ENCODE measurements around the gene HGD.
"Not testable (repeated sequence)": the region's sequence is repeated elsewhere in the genome, so short reads cannot be mapped to it uniquely, and the experiment has no call there.

The HGD gene

GRCh38 chr3:120682095-120682681 lies at the start of gene HGD:
HGD (minus strand) TSS chr3:120682239; CDS start chr3:120682111, 128 bp downstream.
- FAIRE-seq = no peak

GRCh38 chr3:120730576-120731542 lies 48.8 kb upstream of the HGD start:
- no peak for FAIRE-seq

- no peak for FAIRE-seq
Observed at GRCh38 chr3:120726791-120727190, 44.8 kb upstream of the HGD start.

GRCh38 chr3:120719167-120719834 lies 37.3 kb upstream of the HGD start:
- not testable (repeated sequence) for FAIRE-seq

GRCh38 chr3:120713262-120713661 lies 31.2 kb upstream of the HGD start:
- FAIRE-seq = no peak

GRCh38 chr3:120710369-120710768 lies 28.3 kb upstream of the HGD start:
- no peak for FAIRE-seq

- no peak for FAIRE-seq
Observed at GRCh38 chr3:120708408-120708807, 26.4 kb upstream of the HGD start.

GRCh38 chr3:120706950-120707349 lies 24.9 kb upstream of the HGD start:
- FAIRE-seq = no peak

GRCh38 chr3:120705884-120706582 lies 24.0 kb upstream of the HGD start:
- FAIRE-seq = no peak

- no peak for FAIRE-seq
Observed at GRCh38 chr3:120699333-120699732, 17.3 kb upstream of the HGD start.

- no peak for FAIRE-seq
Observed at GRCh38 chr3:120693439-120694171, 11.6 kb upstream of the HGD start.

- FAIRE-seq = no peak
Observed at GRCh38 chr3:120689395-120689794, 7.4 kb upstream of the HGD start.

GRCh38 chr3:120688121-120688520 lies 6.1 kb upstream of the HGD start:
- FAIRE-seq = no peak

- no peak for FAIRE-seq
Observed at GRCh38 chr3:120685411-120685810, 3.4 kb upstream of the HGD start.

GRCh38 chr3:120684896-120685295 lies 2.9 kb upstream of the HGD start:
- FAIRE-seq = no peak

GRCh38 chr3:120683671-120684301 lies 1.7 kb upstream of the HGD start:
- FAIRE-seq = no peak

- FAIRE-seq = no peak
Observed at GRCh38 chr3:120683213-120683612, 1.2 kb upstream of the HGD start.

GRCh38 chr3:120681506-120682038 lies 467 bp downstream of the HGD start:
- no peak for FAIRE-seq

- FAIRE-seq = no peak
Observed at GRCh38 chr3:120681018-120681417, 1.0 kb downstream of the HGD start.

- FAIRE-seq = no peak
Observed at GRCh38 chr3:120680193-120680894, 1.7 kb downstream of the HGD start.

GRCh38 chr3:120678984-120679383 lies 3.1 kb downstream of the HGD start:
- no peak for FAIRE-seq
